K562 (cell line): ENCODE data around the gene PALLD. TPM values are rescaled to one million over a fixed set of nuclear protein-coding genes. Genes with fewer than 3 reads are reported as not detected.
A peak's percentile ranks its signal among the peaks of the same experiment; 100 is the strongest.

Experiments used
- FOXA1 ChIP-seq: fragments of 450-650 bp; IDR thresholded peaks from 2 replicates; pipeline ENCODE4 v1.6.1; 2016; ENCODE audit warnings: mild to moderate bottlenecking, borderline replicate concordance
- HDAC2 ChIP-seq: fragments of 450-650 bp; IDR thresholded peaks from 2 replicates; pipeline ENCODE4 v1.6.1; 2016; ENCODE audit warnings: mild to moderate bottlenecking
- MAFF ChIP-seq: IDR thresholded peaks from 2 replicates; pipeline ENCODE4 v1.6.1; 2012; ENCODE audit warnings: low read length, improper control_type of control experiment
- MEF2A ChIP-seq: IDR thresholded peaks from 2 replicates; pipeline ENCODE4 v1.6.1; 2011; ENCODE audit warnings: low read depth, mild to moderate bottlenecking, low read length, moderate library complexity; ENCODE audit not compliant: control insufficient read depth
- MTA1 ChIP-seq: fragments of 450-650 bp; IDR thresholded peaks from 2 replicates; pipeline ENCODE4 v1.6.1; 2017; ENCODE audit warnings: borderline replicate concordance
- NFE2 ChIP-seq: IDR thresholded peaks from 2 replicates; pipeline ENCODE4 v1.6.1; 2014; ENCODE audit warnings: antibody characterized with exemption, low read depth
- NFRKB ChIP-seq: fragments of 450-650 bp; IDR thresholded peaks from 2 replicates; pipeline ENCODE4 v1.6.1; 2016; ENCODE audit warnings: low read depth
- NFYB ChIP-seq: IDR thresholded peaks from 2 replicates; pipeline ENCODE4 v1.6.1; 2011; ENCODE audit warnings: mild to moderate bottlenecking, moderate library complexity; ENCODE audit not compliant: insufficient read length; ENCODE audit errors: extremely low read depth
- NR4A1 ChIP-seq, 2 experiments: fragments of 250-450 bp in 1 of 2; fragments of 450-650 bp in 1 of 2; sonication (Bioruptor Pico) in 1 of 2; IDR thresholded peaks; 2 replicates each; pipeline versions ENCODE4 v1.4.0 to v1.6.1; 2016 to 2020; ENCODE audit warnings: mild to moderate bottlenecking in 2 of 2, missing compliant biosample characterization in 1 of 2, missing genetic modification characterization in 1 of 2, moderate library complexity in 1 of 2
- POLR2B ChIP-seq: fragments of 450-650 bp; IDR thresholded peaks from 2 replicates; pipeline ENCODE4 v1.6.1; 2018; ENCODE audit warnings: low read depth; ENCODE audit not compliant: partially characterized antibody
- SUPT5H ChIP-seq: fragments of 450-650 bp; IDR thresholded peaks from 2 replicates; pipeline ENCODE4 v1.6.1; 2016
- ZNF551 ChIP-seq: fragments of 250-450 bp; sonication (Bioruptor Pico); IDR thresholded peaks from 2 replicates; pipeline ENCODE4 v1.5.0; 2021; ENCODE audit warnings: mild to moderate bottlenecking, moderate library complexity
- ZNF668 ChIP-seq: fragments of 250-450 bp; sonication (Bioruptor Pico); IDR thresholded peaks from 2 replicates; pipeline ENCODE4 v1.8.0; 2022; ENCODE audit warnings: mild to moderate bottlenecking, inconsistent platforms
- polyA plus RNA-seq, 8 experiments: library from polyadenylated mRNA; depleted of rRNA in 4 of 8; stranded (reverse) in 5 of 8; unstranded in 3 of 8; fragments of >200 nt; fragmentation: Nextera tagmentation in 2 of 8; fragmentation: Illumina TruSeq in 1 of 8; extraction: Ambion mirVana in 2 of 8; extraction: Trizol in 1 of 8; gene quantifications; 2 replicates each; pipeline versions ENCODE4 v1.2.1 to v1.2.3, GENCODE V29; 2011 to 2014; ENCODE audit warnings: inconsistent platforms in 1 of 8, missing spikeins in 1 of 8
- total RNA-seq, 7 experiments: library from RNA; depleted of rRNA in 6 of 7; stranded (reverse); fragments of >200 nt in 6 of 7; fragmentation: Illumina TruSeq in 2 of 7; extraction: Trizol in 2 of 7; gene quantifications; 2 replicates each; pipeline versions ENCODE4 v1.2.1 to v1.2.3, GENCODE V29; 2011 to 2021; ENCODE audit warnings: low replicate concordance in 1 of 7
- TF ChIP-seq, protein P1 (sequence below): sonication (generic); formaldehyde crosslinking; IDR thresholded peaks from 2 replicates; pipeline ENCODE4 v1.9.0; 2022; ENCODE audit warnings: mild to moderate bottlenecking, missing genetic modification reagents
- TF ChIP-seq, protein P2 (sequence below): sonication (generic); formaldehyde crosslinking; IDR thresholded peaks from 2 replicates; pipeline ENCODE4 v1.9.0; 2022; ENCODE audit warnings: mild to moderate bottlenecking, missing genetic modification reagents
- TF ChIP-seq, protein P3 (sequence below): fragments of 250-450 bp; sonication (Bioruptor Pico); IDR thresholded peaks from 2 replicates; pipeline ENCODE4 v1.4.0; 2020
- TF ChIP-seq, protein P4 (sequence below): fragments of 150-350 bp; conservative IDR thresholded peaks from 2 replicates; pipeline ENCODE4 v1.6.1; 2014; ENCODE audit warnings: low read length

PALLD gene
- total and polyA plus RNA-seq, 9 of the 15 experiments (the other 6 are each of a cell fraction or from before 2014, with no cell fraction given) = 0.01 to 0.35 (median 0.06) TPM; not detected in 3

DNA sequence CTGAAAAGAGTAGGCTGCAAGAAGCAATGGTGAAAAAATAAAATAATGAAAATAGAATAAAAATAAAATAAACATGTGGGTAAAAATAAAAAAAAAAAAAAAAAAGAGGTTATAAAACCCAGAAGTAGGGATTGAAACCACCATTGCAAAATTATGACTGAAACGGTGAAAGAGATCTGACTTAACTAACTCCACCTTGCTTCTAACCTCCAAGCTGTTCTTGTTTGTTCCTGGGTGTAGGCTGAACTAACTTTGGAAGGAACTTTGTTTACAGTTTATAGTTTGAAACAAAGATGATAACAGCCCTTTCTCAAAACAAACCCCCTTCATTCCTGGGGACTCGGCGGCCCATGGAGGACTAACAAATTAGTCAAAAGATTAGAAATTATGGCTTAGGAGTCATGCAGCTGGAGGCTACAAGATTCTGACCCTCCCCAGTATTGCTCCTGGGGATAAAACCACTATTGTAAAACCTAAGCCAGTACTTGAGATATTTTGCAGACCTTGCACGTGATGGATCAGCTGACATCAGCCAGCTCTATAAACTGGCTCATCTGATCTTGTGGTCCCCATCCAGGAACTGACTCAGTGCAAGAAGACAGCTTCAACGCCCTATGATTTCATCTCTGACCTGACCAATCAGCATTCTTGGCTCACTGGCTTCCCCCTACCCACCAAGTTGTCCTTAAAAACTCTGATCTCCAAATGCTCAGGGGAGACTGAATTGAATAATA is 47.0 kb upstream of the PALLD start (continued):
- TF ChIP-seq MEF2A (no peak), MAFF (no peak), NFE2 (no peak), MTA1 (no peak), ZNF551 (CRISPR knock-in tag) (no peak), ZNF668 (CRISPR knock-in tag) (no peak), NFYB (peak; percentile 16), HDAC2 (no peak), SUPT5H (no peak), POLR2B (no peak), NFRKB (no peak), NR4A1 (CRISPR knock-in tag; IDR thresholded peaks at IDR 0.05) (no peak), NR4A1 (tag; IDR thresholded peaks at IDR 0.05) (no peak), FOXA1 (no peak)
- TF ChIP-seq, protein P1, sequence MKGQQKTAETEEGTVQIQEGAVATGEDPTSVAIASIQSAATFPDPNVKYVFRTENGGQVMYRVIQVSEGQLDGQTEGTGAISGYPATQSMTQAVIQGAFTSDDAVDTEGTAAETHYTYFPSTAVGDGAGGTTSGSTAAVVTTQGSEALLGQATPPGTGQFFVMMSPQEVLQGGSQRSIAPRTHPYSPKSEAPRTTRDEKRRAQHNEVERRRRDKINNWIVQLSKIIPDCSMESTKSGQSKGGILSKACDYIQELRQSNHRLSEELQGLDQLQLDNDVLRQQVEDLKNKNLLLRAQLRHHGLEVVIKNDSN (CRISPR knock-in tag) = peak; percentile 38; the same call in 1 of the 2 replicates
- TF ChIP-seq, protein P2, sequence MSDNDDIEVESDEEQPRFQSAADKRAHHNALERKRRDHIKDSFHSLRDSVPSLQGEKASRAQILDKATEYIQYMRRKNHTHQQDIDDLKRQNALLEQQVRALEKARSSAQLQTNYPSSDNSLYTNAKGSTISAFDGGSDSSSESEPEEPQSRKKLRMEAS (CRISPR knock-in tag) = no peak
- TF ChIP-seq, protein P3, sequence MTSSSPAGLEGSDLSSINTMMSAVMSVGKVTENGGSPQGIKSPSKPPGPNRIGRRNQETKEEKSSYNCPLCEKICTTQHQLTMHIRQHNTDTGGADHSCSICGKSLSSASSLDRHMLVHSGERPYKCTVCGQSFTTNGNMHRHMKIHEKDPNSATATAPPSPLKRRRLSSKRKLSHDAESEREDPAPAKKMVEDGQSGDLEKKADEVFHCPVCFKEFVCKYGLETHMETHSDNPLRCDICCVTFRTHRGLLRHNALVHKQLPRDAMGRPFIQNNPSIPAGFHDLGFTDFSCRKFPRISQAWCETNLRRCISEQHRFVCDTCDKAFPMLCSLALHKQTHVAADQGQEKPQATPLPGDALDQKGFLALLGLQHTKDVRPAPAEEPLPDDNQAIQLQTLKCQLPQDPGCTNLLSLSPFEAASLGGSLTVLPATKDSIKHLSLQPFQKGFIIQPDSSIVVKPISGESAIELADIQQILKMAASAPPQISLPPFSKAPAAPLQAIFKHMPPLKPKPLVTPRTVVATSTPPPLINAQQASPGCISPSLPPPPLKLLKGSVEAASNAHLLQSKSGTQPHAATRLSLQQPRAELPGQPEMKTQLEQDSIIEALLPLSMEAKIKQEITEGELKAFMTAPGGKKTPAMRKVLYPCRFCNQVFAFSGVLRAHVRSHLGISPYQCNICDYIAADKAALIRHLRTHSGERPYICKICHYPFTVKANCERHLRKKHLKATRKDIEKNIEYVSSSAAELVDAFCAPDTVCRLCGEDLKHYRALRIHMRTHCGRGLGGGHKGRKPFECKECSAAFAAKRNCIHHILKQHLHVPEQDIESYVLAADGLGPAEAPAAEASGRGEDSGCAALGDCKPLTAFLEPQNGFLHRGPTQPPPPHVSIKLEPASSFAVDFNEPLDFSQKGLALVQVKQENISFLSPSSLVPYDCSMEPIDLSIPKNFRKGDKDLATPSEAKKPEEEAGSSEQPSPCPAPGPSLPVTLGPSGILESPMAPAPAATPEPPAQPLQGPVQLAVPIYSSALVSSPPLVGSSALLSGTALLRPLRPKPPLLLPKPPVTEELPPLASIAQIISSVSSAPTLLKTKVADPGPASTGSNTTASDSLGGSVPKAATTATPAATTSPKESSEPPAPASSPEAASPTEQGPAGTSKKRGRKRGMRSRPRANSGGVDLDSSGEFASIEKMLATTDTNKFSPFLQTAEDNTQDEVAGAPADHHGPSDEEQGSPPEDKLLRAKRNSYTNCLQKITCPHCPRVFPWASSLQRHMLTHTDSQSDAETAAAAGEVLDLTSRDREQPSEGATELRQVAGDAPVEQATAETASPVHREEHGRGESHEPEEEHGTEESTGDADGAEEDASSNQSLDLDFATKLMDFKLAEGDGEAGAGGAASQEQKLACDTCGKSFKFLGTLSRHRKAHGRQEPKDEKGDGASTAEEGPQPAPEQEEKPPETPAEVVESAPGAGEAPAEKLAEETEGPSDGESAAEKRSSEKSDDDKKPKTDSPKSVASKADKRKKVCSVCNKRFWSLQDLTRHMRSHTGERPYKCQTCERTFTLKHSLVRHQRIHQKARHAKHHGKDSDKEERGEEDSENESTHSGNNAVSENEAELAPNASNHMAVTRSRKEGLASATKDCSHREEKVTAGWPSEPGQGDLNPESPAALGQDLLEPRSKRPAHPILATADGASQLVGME (CRISPR knock-in tag) = no peak
- TF ChIP-seq, protein P4, sequence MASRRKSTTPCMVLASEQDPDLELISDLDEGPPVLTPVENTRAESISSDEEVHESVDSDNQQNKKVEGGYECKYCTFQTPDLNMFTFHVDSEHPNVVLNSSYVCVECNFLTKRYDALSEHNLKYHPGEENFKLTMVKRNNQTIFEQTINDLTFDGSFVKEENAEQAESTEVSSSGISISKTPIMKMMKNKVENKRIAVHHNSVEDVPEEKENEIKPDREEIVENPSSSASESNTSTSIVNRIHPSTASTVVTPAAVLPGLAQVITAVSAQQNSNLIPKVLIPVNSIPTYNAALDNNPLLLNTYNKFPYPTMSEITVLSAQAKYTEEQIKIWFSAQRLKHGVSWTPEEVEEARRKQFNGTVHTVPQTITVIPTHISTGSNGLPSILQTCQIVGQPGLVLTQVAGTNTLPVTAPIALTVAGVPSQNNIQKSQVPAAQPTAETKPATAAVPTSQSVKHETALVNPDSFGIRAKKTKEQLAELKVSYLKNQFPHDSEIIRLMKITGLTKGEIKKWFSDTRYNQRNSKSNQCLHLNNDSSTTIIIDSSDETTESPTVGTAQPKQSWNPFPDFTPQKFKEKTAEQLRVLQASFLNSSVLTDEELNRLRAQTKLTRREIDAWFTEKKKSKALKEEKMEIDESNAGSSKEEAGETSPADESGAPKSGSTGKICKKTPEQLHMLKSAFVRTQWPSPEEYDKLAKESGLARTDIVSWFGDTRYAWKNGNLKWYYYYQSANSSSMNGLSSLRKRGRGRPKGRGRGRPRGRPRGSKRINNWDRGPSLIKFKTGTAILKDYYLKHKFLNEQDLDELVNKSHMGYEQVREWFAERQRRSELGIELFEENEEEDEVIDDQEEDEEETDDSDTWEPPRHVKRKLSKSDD = no peak
